ENCODE measurements around the gene OR56B4. TPM values are rescaled to one million over a fixed set of nuclear protein-coding genes. Genes with fewer than 3 reads are reported as not detected.

OR56B4 gene
- total and polyA plus RNA-seq, 10 of the 15 experiments (the other 5 are each of a cell fraction or from before 2014, with no cell fraction given), result not detected

DNA sequence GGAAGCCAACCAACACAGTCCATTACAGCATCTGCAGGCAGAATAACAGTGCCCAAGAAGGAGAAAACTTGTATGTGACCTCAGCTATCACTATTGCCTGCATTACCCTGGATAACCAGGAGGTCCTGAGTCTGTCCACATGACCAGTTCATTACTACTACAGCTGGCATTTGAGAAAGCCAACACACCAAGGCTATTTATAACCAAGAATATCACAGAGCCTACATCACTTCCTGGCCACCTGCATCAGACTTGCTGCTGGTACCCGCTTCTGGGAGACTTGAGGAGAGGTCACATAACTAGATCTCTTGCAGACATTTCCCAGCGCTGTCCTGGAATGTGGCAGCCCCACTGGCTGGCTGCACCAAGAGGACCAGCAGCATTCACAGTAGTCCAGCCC is 11.1 kb upstream of the OR56B4 start:
- H2AFZ ChIP-seq (ENCODE audit: control insufficient read depth, low read depth, low read length), result no peak overlapping the region
- TF ChIP-seq, protein P1, sequence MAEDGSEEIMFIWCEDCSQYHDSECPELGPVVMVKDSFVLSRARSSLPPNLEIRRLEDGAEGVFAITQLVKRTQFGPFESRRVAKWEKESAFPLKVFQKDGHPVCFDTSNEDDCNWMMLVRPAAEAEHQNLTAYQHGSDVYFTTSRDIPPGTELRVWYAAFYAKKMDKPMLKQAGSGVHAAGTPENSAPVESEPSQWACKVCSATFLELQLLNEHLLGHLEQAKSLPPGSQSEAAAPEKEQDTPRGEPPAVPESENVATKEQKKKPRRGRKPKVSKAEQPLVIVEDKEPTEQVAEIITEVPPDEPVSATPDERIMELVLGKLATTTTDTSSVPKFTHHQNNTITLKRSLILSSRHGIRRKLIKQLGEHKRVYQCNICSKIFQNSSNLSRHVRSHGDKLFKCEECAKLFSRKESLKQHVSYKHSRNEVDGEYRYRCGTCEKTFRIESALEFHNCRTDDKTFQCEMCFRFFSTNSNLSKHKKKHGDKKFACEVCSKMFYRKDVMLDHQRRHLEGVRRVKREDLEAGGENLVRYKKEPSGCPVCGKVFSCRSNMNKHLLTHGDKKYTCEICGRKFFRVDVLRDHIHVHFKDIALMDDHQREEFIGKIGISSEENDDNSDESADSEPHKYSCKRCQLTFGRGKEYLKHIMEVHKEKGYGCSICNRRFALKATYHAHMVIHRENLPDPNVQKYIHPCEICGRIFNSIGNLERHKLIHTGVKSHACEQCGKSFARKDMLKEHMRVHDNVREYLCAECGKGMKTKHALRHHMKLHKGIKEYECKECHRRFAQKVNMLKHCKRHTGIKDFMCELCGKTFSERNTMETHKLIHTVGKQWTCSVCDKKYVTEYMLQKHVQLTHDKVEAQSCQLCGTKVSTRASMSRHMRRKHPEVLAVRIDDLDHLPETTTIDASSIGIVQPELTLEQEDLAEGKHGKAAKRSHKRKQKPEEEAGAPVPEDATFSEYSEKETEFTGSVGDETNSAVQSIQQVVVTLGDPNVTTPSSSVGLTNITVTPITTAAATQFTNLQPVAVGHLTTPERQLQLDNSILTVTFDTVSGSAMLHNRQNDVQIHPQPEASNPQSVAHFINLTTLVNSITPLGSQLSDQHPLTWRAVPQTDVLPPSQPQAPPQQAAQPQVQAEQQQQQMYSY (CRISPR knock-in tag; IDR thresholded peaks at IDR 0.05), result no peak
- no peak for TF ChIP-seq SPI1 (IDR thresholded peaks at IDR 0.05; ENCODE audit: borderline replicate concordance, insufficient read depth, low read depth, low read length)
- ChIA-PET POLR2A (no interaction called here), CTCF (no interaction called here), RAD21 (ENCODE audit: unreplicated experiment) (no interaction called here), SMC1A (ENCODE audit: uncharacterized antibody, unreplicated experiment) (interaction anchor here (0.5 kb wide), 1 partner anchor 18 kb away, joined by 4 read pairs; no protein-coding TSS in a partner anchor)
- no peak overlapping the region for H3K4me2 ChIP-seq (ENCODE audit: control insufficient read depth, insufficient read depth)
- no peaks in the 10 kb centered on the region for H4K20me1 ChIP-seq (ENCODE audit: control insufficient read depth, insufficient read depth)
- no peak overlapping the region for H3K9ac ChIP-seq (ENCODE audit: control insufficient read depth, insufficient read depth, low read length)
- H3K27ac ChIP-seq (ENCODE audit: control insufficient read depth, insufficient read depth), result no peak overlapping the region
- H3K36me3 ChIP-seq (ENCODE audit: control insufficient read depth in 2 of 2, insufficient read depth in 2 of 2, low read length in 1 of 2), result no peaks in the 10 kb centered on the region
- no peaks in the 10 kb centered on the region for H3K79me2 ChIP-seq (ENCODE audit: control insufficient read depth, insufficient read depth, low read length)
- in situ Hi-C loops (cut with MboI) (no loop called here), intact Hi-C loops (cut with micrococcal nuclease; ENCODE audit: unreplicated experiment) (no loop called here)
- BruUV-seq (replicated peaks), result no TSS peak
- H3K27me3 ChIP-seq (replicated peaks in 1 of 2; ENCODE audit: control insufficient read depth in 2 of 2, insufficient read depth in 2 of 2, low read length in 1 of 2), result no peaks in the 10 kb centered on the region
- DNase-seq (ENCODE audit: low read depth, low spot score) (no peak), FAIRE-seq (no peak), ATAC-seq (no peak)
- H3K9me3 ChIP-seq (replicated peaks; ENCODE audit: control insufficient read depth, insufficient read depth, low read length), result no peaks in the 10 kb centered on the region
- WGBS (ENCODE audit: insufficient coverage, insufficient replicate concordance, low lambda C conversion rate, missing lambda C conversion rate), result 33% methylated on average over 2 of the region's 2 CpGs
- no peak overlapping the region for H3K4me3 ChIP-seq
- H3K4me1 ChIP-seq (ENCODE audit: control insufficient read depth, insufficient read depth, low read length), result no peaks in the 10 kb centered on the region

- Histone ChIP-seq H2AFZ (ENCODE audit: control insufficient read depth, low read depth, low read length) (no peak overlapping the region), H3K79me2 (ENCODE audit: control insufficient read depth, insufficient read depth, low read length) (no peaks in the 10 kb centered on the region), H3K9ac (ENCODE audit: control insufficient read depth, insufficient read depth, low read length) (no peak overlapping the region), H3K4me1 (ENCODE audit: control insufficient read depth, insufficient read depth, low read length) (no peaks in the 10 kb centered on the region), H4K20me1 (ENCODE audit: control insufficient read depth, insufficient read depth) (no peaks in the 10 kb centered on the region), H3K36me3 (ENCODE audit: control insufficient read depth in 2 of 2, insufficient read depth in 2 of 2, low read length in 1 of 2) (no peaks in the 10 kb centered on the region), H3K27ac (ENCODE audit: control insufficient read depth, insufficient read depth) (no peak overlapping the region), H3K9me3 (replicated peaks; ENCODE audit: control insufficient read depth, insufficient read depth, low read length) (no peaks in the 10 kb centered on the region), H3K27me3 (replicated peaks in 1 of 2; ENCODE audit: control insufficient read depth in 2 of 2, insufficient read depth in 2 of 2, low read length in 1 of 2) (no peaks in the 10 kb centered on the region), H3K4me2 (ENCODE audit: control insufficient read depth, insufficient read depth) (no peak overlapping the region), H3K4me3 (no peak overlapping the region)
- POLR2A ChIA-PET, result no interaction called here
- FAIRE-seq, result no peak
- in situ Hi-C loops (cut with MboI) (no loop called here), intact Hi-C loops (cut with micrococcal nuclease; ENCODE audit: unreplicated experiment) (no loop called here)
- CTCF ChIA-PET, result no interaction called here
- WGBS (ENCODE audit: insufficient coverage, insufficient replicate concordance, low lambda C conversion rate, missing lambda C conversion rate), result 0% methylated on average over 2 of the region's 2 CpGs
- no peak for DNase-seq (ENCODE audit: low read depth, low spot score)
- BruUV-seq (replicated peaks), result no TSS peak
- SMC1A ChIA-PET (ENCODE audit: uncharacterized antibody, unreplicated experiment), result interaction anchor here (0.8 to 1.2 kb wide), 2 partner anchors 10 to 78 kb away, joined by 3 to 4 read pairs; no protein-coding TSS in a partner anchor
- RAD21 ChIA-PET (ENCODE audit: unreplicated experiment), result no interaction called here
- ATAC-seq, result no peak
- TF ChIP-seq TBL1XR1 (IDR thresholded peaks at IDR 0.05; ENCODE audit: low read depth, low read length) (no peak), ETV6 (conservative IDR thresholded peaks at IDR 0.05 in 1 of 2, IDR thresholded peaks at IDR 0.05 in 1 of 2; ENCODE audit: borderline replicate concordance in 1 of 2, low read depth in 1 of 2) (no peak), ZSCAN29 (IDR thresholded peaks at IDR 0.05) (no peak), MXI1 (IDR thresholded peaks at IDR 0.05; ENCODE audit: low read depth, low read length) (no peak), DPF2 (IDR thresholded peaks at IDR 0.05) (no peak), IKZF1 (conservative IDR thresholded peaks at IDR 0.05) (no peak), NFYB (IDR thresholded peaks at IDR 0.05; ENCODE audit: insufficient read depth, low read depth, low read length) (no peak), IRF3 (IDR thresholded peaks at IDR 0.05) (no peak), ESRRA (IDR thresholded peaks at IDR 0.05; ENCODE audit: low read length) (no peak), CBX3 (IDR thresholded peaks at IDR 0.05; ENCODE audit: borderline replicate concordance, low read depth) (no peak), CHD4 (IDR thresholded peaks at IDR 0.05) (no peak)
Observed at GRCh38 chr11:6099577-6099976, 7.9 kb upstream of the OR56B4 start.
